Measurements from ENCODE around the gene ZNF519. TPM values are rescaled to one million over a fixed set of nuclear protein-coding genes. Genes with fewer than 3 reads are reported as not detected.
"Not testable (repeated sequence)": the region's sequence is repeated elsewhere in the genome, so short reads cannot be mapped to it uniquely, and the experiment has no call there.

Gene ZNF519
- total RNA-seq, 4 donors from 2014 or later, result 20.9 to 35.1 (median 27.5) TPM

DNA sequence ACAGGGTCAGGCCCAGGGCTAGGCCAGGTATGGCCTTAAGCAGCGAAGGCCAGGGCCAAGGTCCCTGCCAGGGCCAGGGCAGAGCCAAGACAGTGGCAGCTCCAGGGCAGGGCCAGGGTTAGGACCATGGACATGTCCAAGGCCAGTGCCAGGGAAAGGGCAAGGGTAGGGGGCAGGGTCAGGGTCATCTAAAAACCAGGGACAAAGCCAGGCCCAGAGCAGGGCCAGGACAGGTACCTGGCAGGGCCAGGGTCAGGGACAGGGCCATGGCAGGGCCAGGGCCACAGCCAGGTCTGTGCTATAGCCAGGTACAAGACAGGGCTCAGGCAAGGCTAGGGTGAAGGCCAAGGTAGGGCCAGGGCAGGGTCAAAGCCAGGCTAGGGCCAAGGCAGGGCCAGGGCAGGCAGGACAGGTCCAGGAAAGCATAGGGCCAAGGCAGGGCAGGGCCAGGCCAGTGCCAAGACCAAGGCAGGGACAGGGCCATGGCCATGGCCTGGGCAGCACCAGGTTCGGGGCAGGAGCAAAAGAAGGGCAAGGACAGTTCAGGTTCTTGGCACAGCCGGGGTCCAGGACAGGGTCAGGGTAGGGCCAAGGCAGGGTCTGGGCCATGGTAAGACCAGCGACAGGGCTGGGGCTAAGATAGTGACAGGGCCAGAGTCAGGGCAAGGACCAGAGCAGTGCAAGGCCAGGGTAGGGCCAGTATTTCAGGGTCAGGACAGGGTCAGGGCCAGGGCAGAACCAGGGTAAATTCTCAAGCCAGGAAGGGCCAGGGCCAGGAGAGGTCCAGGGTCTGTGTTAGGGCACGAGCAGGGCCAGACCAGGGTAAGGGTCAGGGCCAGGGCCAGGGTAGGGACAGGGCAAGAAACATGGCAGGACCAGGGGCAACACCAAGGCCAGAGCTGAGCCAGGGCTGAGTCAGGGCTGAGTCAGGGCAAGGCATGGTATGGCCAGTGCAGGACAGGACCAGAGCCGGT is 40.2 kb upstream of the ZNF519 start:
- intact Hi-C loops (cut with DNase I; ENCODE audit: low total_unique reads); H3K4me1 ChIP-seq; H3K36me3 ChIP-seq; DNase-seq; H3K4me3 ChIP-seq; H3K27ac ChIP-seq; H3K27me3 ChIP-seq; H3K9me3 ChIP-seq: not testable (repeated sequence)

DNA sequence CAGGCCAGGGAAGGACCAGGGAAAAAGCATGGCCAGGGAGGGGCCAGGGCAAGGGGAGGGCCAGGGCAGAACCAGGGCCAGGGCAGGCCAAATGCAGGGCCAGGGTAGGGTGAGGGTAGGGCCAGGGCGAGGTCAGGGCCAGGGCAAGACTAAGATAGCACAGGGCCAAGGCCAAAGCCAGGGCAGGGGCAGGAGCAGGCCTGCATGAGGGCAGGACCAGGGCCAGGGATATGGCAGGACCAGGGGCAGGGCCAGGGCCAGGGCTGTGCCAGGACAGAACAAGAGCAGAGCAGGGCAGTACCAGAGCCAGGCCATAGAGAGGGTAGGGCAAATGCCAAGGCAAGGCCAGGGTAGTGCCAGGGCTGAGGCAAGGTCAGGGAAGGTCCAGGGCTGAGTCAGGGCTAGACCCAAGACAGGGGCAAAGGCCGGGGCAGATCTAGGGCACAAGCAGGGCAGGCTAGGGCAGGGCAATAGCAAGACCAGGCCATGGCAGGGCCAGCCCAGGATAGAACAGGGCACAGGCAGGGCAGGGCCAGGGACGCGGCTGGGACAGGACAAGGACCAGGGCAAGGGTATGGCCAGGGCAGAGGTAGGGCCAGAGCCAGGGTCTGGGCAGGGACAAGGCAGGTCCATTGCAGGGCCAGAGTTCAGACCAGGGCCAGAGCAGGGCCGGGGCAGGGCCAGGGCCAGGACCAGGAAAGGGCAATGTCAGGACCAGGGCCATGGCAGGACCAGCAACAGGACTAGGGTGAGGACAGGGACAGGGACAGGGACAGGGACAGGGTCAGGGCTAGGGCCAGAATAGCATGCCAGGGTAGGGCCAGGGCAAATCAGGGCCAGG is 39.3 kb upstream of the ZNF519 start:
- H3K36me3 ChIP-seq; intact Hi-C loops (cut with DNase I; ENCODE audit: low total_unique reads): not testable (repeated sequence)

DNA sequence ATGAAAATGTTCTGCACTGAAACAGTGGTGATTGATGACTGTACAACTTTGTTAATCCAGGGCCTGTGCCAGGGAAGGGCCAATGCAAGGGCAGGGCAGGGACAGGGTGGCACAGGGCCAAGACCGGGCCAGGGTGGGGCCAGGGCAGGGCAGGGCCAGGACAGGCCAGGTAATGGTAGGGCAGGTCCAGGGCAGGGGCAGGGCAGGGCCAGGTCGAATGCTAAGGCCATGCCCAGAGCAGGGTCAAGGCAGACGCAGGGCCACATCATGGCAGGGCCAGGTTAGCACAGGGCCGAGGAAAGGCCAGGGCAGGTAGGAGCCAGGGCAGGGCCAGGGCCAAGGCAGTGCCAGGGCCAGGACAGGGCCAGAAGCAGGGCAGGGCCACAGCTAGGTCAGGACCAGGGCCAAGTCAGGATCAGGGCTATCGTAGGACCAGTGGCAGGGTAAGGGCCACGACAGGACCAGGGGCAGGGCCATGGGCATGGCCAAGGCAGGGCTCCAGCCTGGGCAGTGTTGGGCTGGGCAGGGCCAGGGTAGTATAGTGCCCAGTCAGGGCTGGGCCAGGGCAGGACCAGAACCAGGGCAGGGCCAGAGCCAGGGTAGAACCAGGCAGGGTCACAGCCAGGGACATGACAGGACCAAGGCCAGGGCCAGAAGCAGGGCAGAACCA is 38.3 kb upstream of the ZNF519 start:
- H3K4me3 ChIP-seq; intact Hi-C loops (cut with DNase I; ENCODE audit: low total_unique reads); H3K4me1 ChIP-seq; H3K27ac ChIP-seq; H3K9me3 ChIP-seq; H3K27me3 ChIP-seq; H3K36me3 ChIP-seq; DNase-seq: not testable (repeated sequence)

More for the DNA sequence above, 39.3 kb upstream of the ZNF519 start:
- not testable (repeated sequence) for H3K4me1 ChIP-seq, H3K27ac ChIP-seq, DNase-seq, H3K9me3 ChIP-seq, H3K4me3 ChIP-seq, H3K27me3 ChIP-seq

DNA sequence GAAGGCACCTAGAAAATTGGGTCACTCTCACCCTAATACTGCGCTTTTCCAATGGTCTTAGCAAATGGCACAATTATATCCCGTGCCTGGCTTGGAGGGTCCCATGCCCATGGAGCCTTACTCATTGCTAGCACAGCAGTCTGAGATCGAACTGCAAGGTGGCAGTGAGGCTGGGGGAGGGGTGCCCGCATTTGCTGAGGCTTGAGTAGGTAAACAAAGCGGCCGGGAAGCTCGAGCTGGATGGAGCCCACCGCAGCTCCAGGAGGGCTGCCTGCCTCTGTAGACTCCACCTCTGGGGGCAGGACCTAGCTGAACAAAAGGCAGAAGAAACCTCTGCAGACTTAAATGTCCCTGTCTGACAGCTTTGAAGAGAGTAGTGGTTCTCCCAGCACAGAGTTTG is 30.7 kb upstream of the ZNF519 start:
- DNase-seq; intact Hi-C loops (cut with DNase I; ENCODE audit: low total_unique reads); H3K4me1 ChIP-seq: not testable (repeated sequence)

DNA sequence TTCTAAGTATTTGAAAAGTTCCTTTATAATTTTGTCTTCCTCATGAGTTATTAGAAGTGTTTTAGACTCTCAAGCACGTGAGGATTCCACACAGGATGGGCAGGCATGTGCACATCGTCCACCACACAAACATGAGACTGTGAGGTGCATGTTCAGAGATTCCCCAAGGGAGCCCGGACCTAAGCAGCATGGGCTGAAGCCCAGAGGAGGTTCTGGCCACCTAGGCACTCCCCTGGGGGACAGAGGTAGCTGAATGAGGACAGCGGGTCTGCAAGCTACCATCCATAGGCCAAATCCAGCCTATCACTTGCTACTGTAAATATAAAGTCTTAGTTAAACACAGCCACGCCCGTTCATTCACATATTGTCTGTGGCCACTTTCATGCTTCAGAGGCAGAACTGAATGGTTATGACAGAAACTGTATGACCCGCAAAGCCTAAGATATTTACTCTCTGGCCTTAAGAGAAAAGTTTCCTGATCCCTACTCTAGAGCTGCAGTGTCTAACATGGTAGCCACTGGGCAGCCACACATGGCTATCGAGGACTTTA is 19.4 kb upstream of the ZNF519 start:
- DNase-seq; H3K4me1 ChIP-seq; H3K27ac ChIP-seq; H3K36me3 ChIP-seq; H3K27me3 ChIP-seq; intact Hi-C loops (cut with DNase I; ENCODE audit: low total_unique reads); H3K4me3 ChIP-seq; H3K9me3 ChIP-seq: not testable (repeated sequence)

More for the DNA sequence above, 30.7 kb upstream of the ZNF519 start:
- not testable (repeated sequence) for H3K27me3 ChIP-seq, H3K9me3 ChIP-seq, H3K36me3 ChIP-seq, H3K4me3 ChIP-seq, H3K27ac ChIP-seq

DNA sequence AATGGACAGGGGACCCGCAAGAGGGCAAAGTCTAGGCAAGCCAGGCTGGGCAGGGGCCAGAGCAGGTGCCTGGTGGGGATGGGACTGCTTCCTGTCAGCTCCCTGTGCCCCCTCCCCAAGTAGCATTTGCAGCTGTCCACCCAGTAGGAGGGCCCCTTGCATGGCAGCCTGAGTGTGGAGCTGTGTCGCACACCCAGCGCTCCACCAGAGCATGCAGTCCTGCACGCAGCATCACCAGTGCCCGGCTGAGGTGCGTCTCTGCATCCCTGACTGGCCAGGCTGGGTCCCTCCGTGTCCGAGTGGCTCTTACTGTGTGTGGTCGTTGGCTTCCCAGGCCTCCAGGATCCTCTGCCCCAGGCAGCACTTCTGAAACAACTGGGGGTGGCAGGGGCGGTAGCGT is 18.5 kb upstream of the ZNF519 start:
- H3K4me1 ChIP-seq; intact Hi-C loops (cut with DNase I; ENCODE audit: low total_unique reads); H3K36me3 ChIP-seq; DNase-seq; H3K27ac ChIP-seq; H3K27me3 ChIP-seq; H3K4me3 ChIP-seq; H3K9me3 ChIP-seq: not testable (repeated sequence)

DNA sequence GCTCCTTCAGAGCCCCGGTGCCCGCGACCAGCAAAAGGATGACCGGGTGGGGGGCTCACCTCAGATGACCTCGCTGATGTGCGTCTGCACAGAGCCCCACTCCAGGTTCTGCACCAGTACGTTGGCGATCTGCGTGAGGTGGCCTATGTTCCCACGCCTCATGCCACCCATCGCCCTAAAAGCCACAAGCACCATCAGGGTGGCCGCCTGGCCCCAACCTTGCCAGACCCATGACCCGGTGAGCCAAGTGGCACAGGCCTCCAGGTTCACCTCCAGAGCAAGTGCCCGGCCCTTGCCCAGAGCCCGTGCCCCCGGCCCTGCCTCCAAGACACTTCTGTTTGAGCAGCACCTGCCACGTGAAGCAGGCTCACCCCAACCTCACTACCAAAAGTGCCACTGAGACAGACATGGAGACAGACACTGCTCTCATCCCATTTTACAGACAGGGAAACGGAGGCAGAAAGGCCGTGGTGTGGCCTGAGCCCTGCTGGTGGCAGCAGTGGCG is 17.7 kb upstream of the ZNF519 start:
- H3K9me3 ChIP-seq; H3K27ac ChIP-seq; intact Hi-C loops (cut with DNase I; ENCODE audit: low total_unique reads); H3K36me3 ChIP-seq; H3K4me3 ChIP-seq; H3K4me1 ChIP-seq; H3K27me3 ChIP-seq; DNase-seq: not testable (repeated sequence)

DNA sequence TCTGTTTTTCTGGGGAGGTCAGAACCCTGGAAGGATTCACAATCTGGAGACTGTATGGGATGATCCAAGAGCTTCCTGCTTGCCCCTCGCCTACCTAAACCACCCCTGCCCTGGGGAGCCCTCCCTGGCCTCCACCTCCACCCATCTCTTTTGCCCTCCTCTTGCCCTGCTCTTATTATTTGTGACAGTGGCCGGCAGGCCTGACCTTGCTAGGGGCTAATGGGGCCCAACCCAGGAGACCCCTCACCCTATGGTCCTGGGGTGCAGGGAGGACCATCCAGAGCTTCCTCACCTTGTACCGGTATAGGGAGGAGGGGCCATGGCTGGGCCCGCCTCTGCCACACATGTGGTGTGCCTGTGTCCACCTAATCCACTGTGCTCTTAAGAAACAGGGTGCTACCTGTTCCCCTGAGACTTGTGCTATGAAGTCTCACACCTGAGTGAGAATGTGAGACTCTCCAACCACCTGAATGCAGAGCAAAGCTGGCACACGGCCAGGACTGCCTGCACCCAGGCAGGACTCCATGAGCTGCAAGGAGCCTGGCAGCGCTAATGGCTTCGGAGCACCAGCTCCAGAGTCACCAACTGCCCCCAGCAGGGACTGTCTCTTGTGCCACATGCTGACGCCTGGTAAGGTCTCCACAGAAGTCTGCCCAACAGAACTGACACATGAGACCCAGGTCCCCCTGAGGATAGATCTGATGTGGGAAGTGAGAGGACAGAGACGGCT is 17.1 kb upstream of the ZNF519 start:
- H3K36me3 ChIP-seq; H3K27ac ChIP-seq; H3K27me3 ChIP-seq; DNase-seq; intact Hi-C loops (cut with DNase I; ENCODE audit: low total_unique reads); H3K9me3 ChIP-seq; H3K4me1 ChIP-seq; H3K4me3 ChIP-seq: not testable (repeated sequence)

DNA sequence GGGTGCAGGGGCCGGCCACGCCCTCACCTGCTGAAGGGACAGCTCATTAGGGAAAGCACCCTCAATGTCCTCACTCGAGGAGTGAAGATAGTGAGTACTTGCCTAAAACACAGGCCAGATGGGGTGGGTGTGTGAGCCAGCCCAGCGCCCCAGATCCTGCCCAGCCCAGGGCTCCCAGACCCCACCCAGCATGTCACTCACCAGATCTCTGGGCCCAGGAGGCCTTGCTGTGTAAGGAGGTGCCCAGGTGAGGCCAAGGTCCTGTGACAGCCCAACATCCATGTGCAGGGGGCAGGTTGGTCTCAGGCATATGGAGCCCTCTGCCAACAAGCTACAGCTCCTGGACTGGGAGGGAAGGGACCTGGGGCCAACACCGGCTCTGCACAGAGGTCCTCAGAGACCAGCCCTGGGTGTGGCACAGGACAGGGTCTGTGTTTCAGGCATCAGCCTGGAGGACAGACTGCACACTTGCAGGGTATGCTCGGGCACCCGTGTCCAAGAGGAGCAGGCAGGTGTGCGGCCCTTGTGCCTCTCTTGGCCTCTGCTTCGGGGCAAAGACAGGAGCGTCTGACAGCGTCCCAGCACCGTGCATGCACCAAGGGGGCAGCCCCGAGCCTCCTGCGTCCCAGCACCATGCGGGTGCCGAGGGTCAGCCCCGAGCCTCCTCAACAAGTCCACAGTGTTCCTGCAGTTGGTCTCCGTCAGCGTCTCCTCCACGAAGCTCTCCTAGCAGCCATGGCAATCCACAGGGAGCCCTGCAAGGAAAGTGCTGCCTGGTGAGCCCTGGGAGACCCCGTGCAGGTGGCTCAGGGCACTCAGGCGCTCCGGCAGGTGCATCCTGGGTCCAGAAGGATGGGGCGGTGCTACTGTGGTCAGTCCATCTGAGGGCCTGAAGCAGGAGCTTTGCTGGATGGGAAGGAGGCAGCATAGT is 16.0 kb upstream of the ZNF519 start:
- H3K9me3 ChIP-seq; H3K27me3 ChIP-seq; H3K36me3 ChIP-seq; H3K4me1 ChIP-seq; H3K27ac ChIP-seq; intact Hi-C loops (cut with DNase I; ENCODE audit: low total_unique reads); H3K4me3 ChIP-seq; DNase-seq: not testable (repeated sequence)

DNA sequence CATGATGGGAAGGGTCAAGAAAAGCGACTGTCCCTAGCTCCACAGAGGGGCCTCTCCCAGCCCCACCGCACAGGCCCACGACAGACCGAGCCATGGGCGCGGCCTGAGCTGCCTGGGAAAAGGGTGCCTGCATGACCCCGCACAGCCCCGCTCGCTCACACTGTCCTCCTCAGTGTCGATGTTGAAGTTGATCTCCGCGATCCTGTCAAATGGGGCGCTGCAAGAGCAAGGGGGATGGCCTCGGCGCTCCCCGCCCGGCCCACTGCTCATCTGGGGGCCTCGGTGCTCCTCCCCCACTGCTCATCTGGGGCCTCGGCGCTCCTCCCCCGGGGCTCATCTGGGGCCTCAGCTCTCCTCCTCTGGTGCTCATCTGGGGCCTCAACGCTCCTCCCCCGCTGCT is 14.5 kb upstream of the ZNF519 start:
- H3K36me3 ChIP-seq; H3K9me3 ChIP-seq; H3K4me1 ChIP-seq; H3K27me3 ChIP-seq; intact Hi-C loops (cut with DNase I; ENCODE audit: low total_unique reads); H3K27ac ChIP-seq; DNase-seq; H3K4me3 ChIP-seq: not testable (repeated sequence)

DNA sequence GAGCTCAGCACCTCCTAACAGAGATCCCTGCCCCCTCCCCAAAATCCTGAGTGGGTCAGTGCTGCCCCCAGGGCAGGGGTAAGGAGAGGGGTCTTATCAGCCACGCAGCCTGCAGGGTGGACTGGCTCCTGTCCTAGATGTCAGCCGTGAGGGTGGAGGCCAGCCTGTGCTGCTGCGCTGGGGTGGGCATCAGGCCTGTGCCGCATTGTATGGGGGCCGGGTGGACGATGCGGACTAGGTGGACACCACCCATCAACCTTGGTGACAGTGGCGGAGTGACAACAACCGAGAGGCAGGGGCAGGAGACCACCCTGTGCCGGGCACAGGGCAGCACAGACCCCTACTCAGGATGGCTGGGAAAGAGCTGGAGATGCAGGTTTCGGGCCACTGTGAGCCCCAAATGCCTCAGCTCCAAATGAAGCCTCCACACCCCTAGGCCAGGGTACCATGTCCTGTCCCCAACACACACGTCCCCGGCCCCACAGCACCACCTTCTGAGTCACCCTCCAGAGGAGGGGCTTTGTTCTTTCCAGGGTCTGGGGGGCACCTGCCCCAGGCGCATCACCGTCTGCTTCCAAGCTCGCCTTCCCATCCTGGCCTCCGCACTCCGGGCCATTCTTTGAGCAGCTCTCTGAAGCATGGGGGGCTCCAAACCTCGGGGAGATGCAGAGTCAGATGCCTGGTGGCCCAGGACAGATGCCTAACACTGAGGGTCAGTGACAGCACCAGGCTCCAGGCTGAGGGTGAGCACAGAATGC is 13.5 kb upstream of the ZNF519 start:
- H3K36me3 ChIP-seq; intact Hi-C loops (cut with DNase I; ENCODE audit: low total_unique reads); H3K4me3 ChIP-seq; H3K4me1 ChIP-seq; H3K9me3 ChIP-seq; H3K27me3 ChIP-seq; DNase-seq; H3K27ac ChIP-seq: not testable (repeated sequence)
